A549 (cell line): Measurements from ENCODE around the gene ITM2B.
A peak's percentile ranks its signal among the peaks of the same experiment; 100 is the strongest.

ENCODE experiments used
- CHD4 ChIP-seq: fragments of 200-600 bp; sonication (generic); IDR thresholded peaks from 2 replicates; pipeline ENCODE4 v1.6.1; 2016; ENCODE audit warnings: antibody characterized with exemption, mild to moderate bottlenecking, borderline replicate concordance
- CTCF ChIP-seq: fragments of >200 bp; sonication (Bioruptor Twin); formaldehyde crosslinking; IDR thresholded peaks from 3 replicates; pipeline ENCODE4 v1.5.1; 2016
- EP300 ChIP-seq, 2 experiments: fragments of >200 bp; sonication (Bioruptor Twin); formaldehyde crosslinking; IDR thresholded peaks; 2 replicates in 1 of 2; 3 replicates in 1 of 2; pipeline ENCODE4 v1.6.1; 2016 to 2017
- GATA3 ChIP-seq: IDR thresholded peaks from 2 replicates; pipeline ENCODE4 v1.6.1; 2012; ENCODE audit warnings: borderline replicate concordance
- HEYL ChIP-seq: fragments of 250-450 bp; sonication (Bioruptor Pico); IDR thresholded peaks from 2 replicates; pipeline ENCODE4 v1.8.0; 2021; ENCODE audit warnings: mild to moderate bottlenecking, moderate library complexity
- POLR2A ChIP-seq: IDR thresholded peaks from 2 replicates; pipeline ENCODE4 v1.6.1; 2012; ENCODE audit warnings: mild to moderate bottlenecking, low read length

GRCh38 chr13:48233046-48233888 is at the start of gene ITM2B:
- TF ChIP-seq CTCF: peak; percentile 27; the same call in 2 of the 3 replicates
- no peak for TF ChIP-seq EP300 (IDR thresholded peaks at IDR 0.05)
- TF ChIP-seq POLR2A: peak; percentile 23; the same call in 1 of the 2 replicates
- no peak for TF ChIP-seq CHD4
- no peak for TF ChIP-seq GATA3
- no peak for TF ChIP-seq HEYL
